SK-N-MC (cell line): Measurements from ENCODE around the gene DTNBP1.

Experiments used
- EZH2 ChIP-seq: fragments of 200-600 bp; sonication (generic); IDR thresholded peaks from one replicate; pipeline ENCODE4 v1.6.1; 2017; ENCODE audit warnings: antibody characterized with exemption
- POLR2AphosphoS5 ChIP-seq: IDR thresholded peaks from 2 replicates; pipeline ENCODE4 v1.6.1; 2012; ENCODE audit warnings: mild to moderate bottlenecking, low read depth, low read length, borderline replicate concordance

GRCh38 chr6:15554728-15555100, 108.1 kb downstream of the DTNBP1 start:
- TF ChIP-seq POLR2AphosphoS5: no peak
- no peak for TF ChIP-seq EZH2
